Stimulated activated CD8-positive, alpha-beta memory T cell treated with anti-CD3 and anti-CD28 coated beads, Interleukin-7, amount 100 ng/mL, for 1 hour (primary cell): ENCODE measurements around the gene RASGEF1C.
"Not testable (repeated sequence)": the region's sequence is repeated elsewhere in the genome, so short reads cannot be mapped to it uniquely, and the experiment has no call there.

Experiments used
- DNase-seq, 2 donors: peaks; one replicate each; pipeline ENCODE4 v3.0.0-alpha.2; 2020; ENCODE audit warnings: low read depth in 2 of 2

RASGEF1C gene

DNA sequence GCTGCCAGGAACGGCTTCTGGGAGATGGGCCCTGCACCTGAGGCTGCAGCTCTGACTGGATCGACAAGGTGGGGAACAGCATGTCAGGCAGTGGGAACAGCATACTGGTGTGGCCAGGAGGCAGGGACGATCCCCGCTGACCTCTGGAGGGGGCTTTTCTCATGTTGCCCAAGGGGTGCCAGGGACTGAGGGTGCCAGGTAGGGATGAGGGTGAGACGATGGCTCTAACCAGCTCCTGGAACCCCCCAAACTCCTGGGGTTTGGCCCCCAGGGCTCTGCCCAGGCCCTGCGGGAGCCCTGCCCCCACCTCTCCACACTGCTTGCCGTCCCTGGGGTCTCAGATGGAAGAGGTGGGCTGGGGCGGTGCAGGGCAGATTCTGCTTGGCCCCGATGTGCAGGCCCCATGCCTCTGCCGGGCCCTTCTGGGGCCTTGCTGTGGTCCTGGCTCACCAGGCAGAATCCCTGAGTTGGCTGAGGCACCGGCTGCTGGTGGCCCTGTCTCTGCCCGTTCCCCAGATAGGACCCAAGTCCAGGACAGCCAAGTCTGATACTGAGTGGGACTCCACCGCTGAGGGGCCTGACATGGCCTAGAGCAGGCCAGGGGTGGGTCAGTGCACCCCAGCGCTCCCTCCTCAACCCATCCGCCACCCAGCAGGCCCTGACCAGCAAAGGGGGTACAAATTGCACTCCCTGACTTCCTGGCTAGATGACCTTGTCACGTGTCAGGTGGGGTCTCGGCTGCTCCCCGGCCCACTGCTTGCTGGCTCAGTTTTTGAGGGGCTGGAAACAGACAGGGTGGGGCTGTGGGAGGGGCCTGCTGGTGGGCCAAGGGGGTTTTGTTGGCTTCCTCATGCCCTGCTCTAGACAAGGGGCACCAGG, 109.0 kb downstream of the RASGEF1C start:
- DNase-seq, result no peak

DNA sequence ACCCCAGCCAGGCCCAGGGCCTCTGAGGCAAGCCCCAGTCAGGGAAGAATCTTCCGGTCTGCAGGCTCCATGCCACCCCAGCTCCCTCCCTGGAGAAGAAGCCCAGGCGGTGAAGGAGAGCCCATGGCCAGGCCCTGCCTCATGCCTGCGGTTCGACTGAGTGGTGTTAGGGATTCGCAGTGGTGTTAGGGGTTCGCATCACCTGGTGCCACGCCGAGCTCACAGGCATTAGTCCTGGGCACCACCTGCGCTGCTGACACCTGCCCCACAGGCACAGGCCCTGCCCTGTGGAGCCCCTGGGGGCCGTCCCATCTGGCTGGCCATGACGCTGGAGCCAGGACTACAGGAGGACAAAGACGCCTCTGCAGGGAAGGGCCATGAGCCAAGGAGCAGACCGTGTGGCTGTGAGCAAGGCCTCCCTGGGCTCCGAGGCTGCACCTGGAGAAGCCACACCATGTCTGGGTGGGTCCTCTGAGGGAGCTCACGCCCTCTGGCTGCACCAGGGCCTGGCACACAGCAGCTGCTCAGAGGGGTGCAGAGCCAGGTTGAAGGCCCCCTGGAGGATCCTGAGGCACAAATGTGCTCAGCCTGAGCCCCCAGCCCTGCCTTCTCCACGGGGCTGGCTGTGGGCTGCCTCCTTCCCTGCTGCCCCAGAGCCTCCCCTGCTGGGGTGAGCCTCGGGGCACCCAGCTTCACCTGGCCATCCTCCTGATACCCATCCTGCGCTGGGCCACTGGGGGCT, 109.8 kb downstream of the RASGEF1C start:
- no peak for DNase-seq

DNA sequence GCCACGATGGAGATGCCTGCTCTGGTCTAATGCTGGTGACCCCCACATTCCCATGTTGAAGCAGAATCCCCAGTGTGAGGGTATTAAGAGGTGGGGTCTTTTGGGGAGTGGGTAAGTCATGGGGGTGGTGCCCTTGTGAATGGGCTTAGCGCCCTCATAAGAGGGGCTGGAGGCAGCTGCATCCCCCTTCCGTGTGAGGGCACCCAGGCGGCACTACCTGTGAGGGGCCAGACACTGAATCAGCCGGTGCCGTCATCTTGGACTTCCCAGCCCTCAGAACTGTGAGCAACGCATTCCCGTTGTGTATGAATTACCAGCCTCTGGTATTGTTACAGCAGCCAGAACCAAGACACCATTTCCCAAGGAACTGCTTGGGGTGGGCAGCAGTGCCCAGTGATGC, 110.5 kb downstream of the RASGEF1C start:
- DNase-seq, result no peak

GRCh38 chr5:180097926-180098325, 111.1 kb downstream of the RASGEF1C start:
- DNase-seq, result no peak

DNA sequence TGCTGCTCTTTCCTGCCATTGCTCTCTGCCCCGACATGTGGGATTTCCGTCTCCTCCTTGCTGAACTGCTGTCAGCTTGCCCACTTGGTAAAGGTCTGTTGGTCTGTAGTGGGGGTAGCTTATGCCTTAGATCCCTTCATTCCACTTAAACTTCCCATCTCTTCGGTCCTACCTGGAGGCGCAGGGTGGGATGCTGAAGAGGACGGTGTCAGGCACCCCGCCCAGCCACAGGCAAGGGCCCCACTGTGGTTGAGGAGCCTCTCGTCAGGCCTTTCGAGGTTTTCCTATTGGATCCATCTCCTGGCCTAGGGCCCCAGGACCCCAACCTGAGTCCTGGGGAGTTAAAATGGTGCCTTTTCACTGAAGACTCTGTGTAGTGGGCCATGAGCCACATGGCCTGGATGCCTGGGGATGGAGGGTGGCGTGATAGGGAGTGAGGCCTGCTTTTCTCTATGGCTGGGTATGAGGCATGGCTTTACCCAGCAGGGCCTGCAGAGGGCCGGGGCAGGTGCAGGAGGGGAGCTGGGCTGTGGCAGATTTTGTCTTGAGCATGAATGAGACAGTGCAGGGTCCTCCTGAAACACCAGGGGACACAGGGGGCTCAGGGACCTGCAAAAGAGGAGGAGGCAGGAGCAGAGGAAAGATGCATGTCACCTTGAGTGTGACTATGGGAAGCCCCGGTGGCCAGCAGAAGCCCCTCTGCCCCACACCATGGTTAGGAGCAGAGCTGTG, 111.7 kb downstream of the RASGEF1C start:
- DNase-seq, result no peak

DNA sequence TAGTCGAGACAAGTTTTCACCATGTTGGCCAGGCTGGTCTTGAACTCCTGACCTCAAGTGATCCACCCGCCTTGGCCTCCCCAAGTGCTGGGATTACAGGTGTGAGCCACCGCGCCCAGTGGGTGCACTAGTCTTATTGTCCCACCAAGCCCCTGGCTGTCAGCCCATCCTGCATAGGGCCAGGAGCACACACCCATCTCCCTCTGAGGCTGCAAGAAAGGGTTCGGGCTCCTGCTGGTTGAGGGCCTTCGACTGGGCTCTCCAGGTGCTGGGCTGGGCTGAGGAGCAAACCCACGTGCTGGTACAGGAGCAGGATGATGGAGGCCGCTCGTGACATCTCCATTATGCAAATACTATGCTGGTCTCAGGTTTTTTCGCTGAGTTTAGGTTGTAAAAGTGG, 112.4 kb downstream of the RASGEF1C start:
- no peak for DNase-seq

DNA sequence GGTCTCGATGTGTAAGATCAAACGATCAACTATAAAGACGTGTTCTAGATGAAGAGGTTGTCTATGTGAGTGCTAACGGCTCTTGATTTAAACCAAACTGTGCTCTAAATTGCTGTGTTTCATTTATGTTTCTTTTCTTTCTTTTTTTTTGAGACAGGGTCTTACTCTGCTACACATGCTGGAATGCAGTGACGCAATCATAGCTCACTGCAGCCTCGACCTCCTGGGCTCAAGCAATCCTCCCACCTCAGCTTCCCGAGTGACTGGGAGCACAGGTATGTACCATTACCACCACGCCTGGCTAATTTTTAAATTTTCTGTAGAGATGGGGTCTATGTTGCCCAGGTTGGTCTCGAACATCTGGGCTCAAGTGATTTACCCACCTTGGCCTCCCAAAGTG, 113.5 kb downstream of the RASGEF1C start:
- no peak for DNase-seq

DNA sequence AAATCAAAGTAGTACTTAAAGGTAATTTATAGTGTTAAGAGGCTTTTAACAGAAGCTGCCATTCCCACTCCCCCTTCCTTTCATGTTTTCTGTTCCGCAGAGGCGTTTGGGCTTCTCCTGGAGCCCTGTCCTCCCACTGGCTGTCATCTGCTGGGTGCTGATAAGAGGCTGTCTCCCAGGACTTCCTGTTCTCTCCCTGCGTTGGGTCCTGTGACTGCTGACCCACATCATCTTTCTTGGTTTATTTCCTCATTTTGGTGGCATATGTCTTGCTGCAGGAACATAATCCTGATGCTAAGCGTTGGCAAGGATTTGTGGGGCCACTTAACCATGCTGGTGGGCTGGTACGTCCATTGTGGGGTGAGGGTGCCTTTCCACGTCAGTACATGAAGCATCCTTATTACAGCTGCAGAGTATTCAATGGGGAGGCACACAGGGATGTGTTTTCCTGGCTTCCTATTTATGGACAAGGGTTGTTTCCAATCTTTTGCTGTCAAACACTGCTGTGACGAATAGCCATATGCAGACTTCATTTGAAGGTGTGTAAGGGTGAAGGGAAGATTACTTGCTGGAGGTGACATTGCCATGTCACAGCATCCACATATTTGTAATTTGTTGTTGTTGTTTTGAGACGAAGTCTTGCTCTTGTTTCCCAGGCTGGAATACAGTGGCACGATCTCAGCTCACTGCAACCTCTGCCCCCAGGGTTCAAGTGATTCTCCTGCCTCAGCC, 115.2 kb downstream of the RASGEF1C start:
- DNase-seq, result no peak

GRCh38 chr5:180093241-180093640, 115.8 kb downstream of the RASGEF1C start:
- no peak for DNase-seq

GRCh38 chr5:180090769-180091546, 118.1 kb downstream of the RASGEF1C start:
- no peak for DNase-seq

GRCh38 chr5:180090098-180090768, 118.8 kb downstream of the RASGEF1C start:
- peak; percentile 58 to 66 for DNase-seq

DNA sequence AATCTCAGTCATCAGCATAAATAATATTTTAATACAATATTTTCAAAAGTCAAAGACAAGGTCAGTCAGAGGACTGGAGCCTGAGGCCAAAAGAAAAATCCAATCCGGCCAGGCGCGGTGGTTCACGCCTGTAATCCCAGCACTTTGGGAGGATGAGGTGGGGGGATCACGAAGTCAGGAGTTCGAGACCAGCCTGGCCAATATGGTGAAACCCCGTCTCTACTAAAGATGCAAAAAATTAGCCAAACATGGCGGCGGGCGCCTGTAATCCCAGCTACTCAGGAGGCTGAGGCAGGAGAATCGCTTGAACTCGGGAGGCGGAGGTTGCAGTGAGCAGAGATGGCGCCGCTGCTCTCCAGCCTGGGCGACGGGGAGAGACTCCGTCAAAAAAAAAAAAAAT, 119.4 kb downstream of the RASGEF1C start:
- DNase-seq, result not testable (repeated sequence)

DNA sequence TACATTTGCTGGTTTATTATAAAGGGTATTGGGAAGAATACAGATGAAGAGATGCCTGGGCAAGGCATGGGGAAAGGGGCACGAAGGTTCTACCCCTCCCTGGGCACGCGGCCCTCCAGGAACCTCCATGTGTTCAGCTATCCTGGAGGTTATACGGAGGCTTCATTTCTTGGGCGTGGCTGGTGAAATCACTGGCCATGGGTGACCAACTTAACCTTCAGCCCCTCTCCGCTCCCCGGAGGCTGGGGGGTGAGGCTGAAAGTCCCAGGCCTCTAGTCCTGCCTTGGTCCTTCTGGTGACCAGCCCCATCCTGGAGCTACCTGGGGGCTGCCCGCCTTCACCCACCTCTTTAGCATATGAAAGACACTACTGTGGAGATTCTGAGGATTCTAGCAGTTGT, 120.5 kb downstream of the RASGEF1C start:
- no peak for DNase-seq

GRCh38 chr5:180086816-180087399, 122.1 kb downstream of the RASGEF1C start:
- DNase-seq, result no peak

DNA sequence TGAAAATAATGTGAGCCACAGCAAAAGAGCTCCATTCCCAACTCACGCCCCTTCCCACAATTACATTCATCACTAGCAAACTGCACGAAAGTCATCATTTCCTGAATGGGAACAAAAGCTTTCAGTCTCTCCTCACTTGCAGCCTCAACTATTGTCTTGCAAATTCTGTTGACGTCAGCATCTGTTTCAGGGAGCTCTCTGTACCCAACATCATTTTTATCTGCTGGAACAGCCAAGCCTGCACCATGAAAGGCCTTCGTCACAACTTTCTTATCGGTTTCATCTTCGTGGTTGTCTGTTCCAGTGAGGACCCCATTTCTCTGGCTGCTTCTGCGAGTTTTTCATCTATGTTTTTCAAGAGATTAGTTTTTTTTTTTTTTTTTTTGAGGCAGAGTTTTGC, 123.2 kb downstream of the RASGEF1C start:
- no peak for DNase-seq

- DNase-seq, result no peak
Measured at GRCh38 chr5:180084638-180085561, 124.1 kb downstream of the RASGEF1C start.

DNA sequence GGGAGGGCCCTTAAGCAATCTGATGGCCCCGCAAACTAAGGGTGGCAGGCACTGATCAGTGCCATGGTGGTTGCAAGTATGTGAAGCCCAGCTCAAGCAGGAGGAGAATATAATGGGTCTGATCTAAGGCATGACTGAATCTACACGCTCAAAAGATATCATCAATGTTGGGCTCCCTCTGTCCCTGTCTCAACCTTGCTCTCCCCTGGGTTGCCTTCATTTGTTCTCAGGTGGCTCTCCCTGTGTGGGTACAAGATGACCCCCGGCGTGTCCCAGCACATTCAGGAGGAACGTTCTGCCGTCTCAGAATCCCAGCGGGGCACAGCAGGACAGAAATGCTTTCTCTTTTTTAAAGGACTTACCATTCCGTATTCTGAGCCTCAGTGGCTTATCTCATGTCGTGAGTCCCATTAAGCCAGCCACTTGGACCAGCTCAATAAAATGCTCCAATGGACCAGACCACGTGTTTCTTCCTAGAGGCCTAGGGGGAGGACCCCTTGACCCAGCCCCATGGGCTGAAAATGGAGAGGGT, 125.4 kb downstream of the RASGEF1C start:
- DNase-seq, result no peak

GRCh38 chr5:180082633-180083420, 126.2 kb downstream of the RASGEF1C start:
- DNase-seq, result no peak
